Measurements from ENCODE around the gene TRAF3IP1. TPM values are rescaled to one million over a fixed set of nuclear protein-coding genes. Genes with fewer than 3 reads are reported as not detected.
A peak's percentile ranks its signal among the peaks of the same experiment; 100 is the strongest.

Gene TRAF3IP1
- total RNA-seq, 4 donors from 2014 or later, result 8.5 to 20.8 (median 10.9) TPM

GRCh38 chr2:238325694-238326093 is 5.4 kb downstream of the TRAF3IP1 start:
- H3K9me3 ChIP-seq, result no peaks in the 10 kb centered on the region
- peaks cover 0 to 29% of the 10 kb centered on the region in 2 donors for H3K36me3 ChIP-seq
- intact Hi-C loops (cut with DNase I; ENCODE audit: low total_unique reads), result no loop called here
- ATAC-seq (no peak), DNase-seq (no peak)
- TF ChIP-seq POLR2A (IDR thresholded peaks at IDR 0.05) (no peak), CTCF (IDR thresholded peaks at IDR 0.05 in 4 of 5, conservative IDR thresholded peaks at IDR 0.05 in 1 of 5) (no peak)
- in situ Hi-C loops (cut with MboI; ENCODE audit: low sequenced_read_pairs in 4 of 4), result no loop called here
- H3K4me3 ChIP-seq, result no peak overlapping the region
- H3K27me3 ChIP-seq, result no peaks in the 10 kb centered on the region
- no peak overlapping the region for H3K27ac ChIP-seq
- peaks cover 15 to 29% of the 10 kb centered on the region in 2 donors for H3K4me1 ChIP-seq

GRCh38 chr2:238326801-238327365 is 6.6 kb downstream of the TRAF3IP1 start:
- peak overlapping the region in 2 of 4 donors; percentile 10 to 59 for H3K27ac ChIP-seq
- in situ Hi-C loops (cut with MboI; ENCODE audit: low sequenced_read_pairs in 4 of 4) (no loop called here), intact Hi-C loops (cut with DNase I; ENCODE audit: low total_unique reads) (no loop called here)
- DNase-seq (no peak), ATAC-seq (peak in 1 of 2 donors; percentile 51)
- no peak overlapping the region for H3K4me3 ChIP-seq
- no peaks in the 10 kb centered on the region for H3K27me3 ChIP-seq
- peaks cover 5 to 20% of the 10 kb centered on the region in 2 donors for H3K4me1 ChIP-seq
- H3K9me3 ChIP-seq, result no peaks in the 10 kb centered on the region
- H3K36me3 ChIP-seq, result peaks cover 0 to 29% of the 10 kb centered on the region in 2 donors
- TF ChIP-seq POLR2A (IDR thresholded peaks at IDR 0.05), result no peak
- TF ChIP-seq CTCF (IDR thresholded peaks at IDR 0.05 in 4 of 5, conservative IDR thresholded peaks at IDR 0.05 in 1 of 5), result no peak

- ATAC-seq, result no peak
- Histone ChIP-seq H3K27ac (no peak overlapping the region), H3K4me3 (no peak overlapping the region), H3K4me1 (peaks cover 0 to 12% of the 10 kb centered on the region in 2 donors), H3K27me3 (no peaks in the 10 kb centered on the region), H3K36me3 (peaks cover 0 to 29% of the 10 kb centered on the region in 2 donors), H3K9me3 (no peaks in the 10 kb centered on the region)
- in situ Hi-C loops (cut with MboI; ENCODE audit: low sequenced_read_pairs in 4 of 4) (no loop called here), intact Hi-C loops (cut with DNase I; ENCODE audit: low total_unique reads) (no loop called here)
- no peak for TF ChIP-seq POLR2A (IDR thresholded peaks at IDR 0.05)
- TF ChIP-seq CTCF (IDR thresholded peaks at IDR 0.05 in 4 of 5, conservative IDR thresholded peaks at IDR 0.05 in 1 of 5), result no peak
- no peak for DNase-seq
These were observed 7.4 kb downstream of the TRAF3IP1 start for GRCh38 chr2:238327751-238328150.

GRCh38 chr2:238330391-238330790 is 10.1 kb downstream of the TRAF3IP1 start:
- Histone ChIP-seq H3K9me3 (no peaks in the 10 kb centered on the region), H3K4me3 (no peak overlapping the region), H3K4me1 (peaks cover 0 to 3% of the 10 kb centered on the region in 2 donors), H3K27me3 (no peaks in the 10 kb centered on the region), H3K27ac (no peak overlapping the region), H3K36me3 (peaks cover 0 to 41% of the 10 kb centered on the region in 2 donors)
- no peak for ATAC-seq
- in situ Hi-C loops (cut with MboI; ENCODE audit: low sequenced_read_pairs in 4 of 4), result no loop called here
- intact Hi-C loops (cut with DNase I; ENCODE audit: low total_unique reads), result no loop called here
- DNase-seq, result no peak
- no peak for TF ChIP-seq CTCF (IDR thresholded peaks at IDR 0.05 in 4 of 5, conservative IDR thresholded peaks at IDR 0.05 in 1 of 5)
- no peak for TF ChIP-seq POLR2A (IDR thresholded peaks at IDR 0.05)

GRCh38 chr2:238331916-238332315 is 11.6 kb downstream of the TRAF3IP1 start:
- no peak for DNase-seq
- Histone ChIP-seq H3K9me3 (no peaks in the 10 kb centered on the region), H3K36me3 (peaks cover 0 to 39% of the 10 kb centered on the region in 2 donors), H3K4me3 (no peak overlapping the region), H3K27me3 (no peaks in the 10 kb centered on the region), H3K27ac (no peak overlapping the region), H3K4me1 (peaks cover 6 to 7% of the 10 kb centered on the region in 2 donors)
- in situ Hi-C loops (cut with MboI; ENCODE audit: low sequenced_read_pairs in 4 of 4), result no loop called here
- ATAC-seq, result no peak
- intact Hi-C loops (cut with DNase I; ENCODE audit: low total_unique reads), result no loop called here
- TF ChIP-seq CTCF (IDR thresholded peaks at IDR 0.05 in 4 of 5, conservative IDR thresholded peaks at IDR 0.05 in 1 of 5) (no peak), POLR2A (IDR thresholded peaks at IDR 0.05) (no peak)
